Right atrium auricular region (tissue), 2 donors: ENCODE measurements around the gene LARP4. TPM values are rescaled to one million over a fixed set of nuclear protein-coding genes. Genes with fewer than 3 reads are reported as not detected.
"Not testable (repeated sequence)": the region's sequence is repeated elsewhere in the genome, so short reads cannot be mapped to it uniquely, and the experiment has no call there.

ENCODE experiments used
- DNase-seq: peaks from one replicate; pipeline ENCODE4 v3.0.0-alpha.2; 2019; ENCODE audit warnings: low spot score
- H3K27ac ChIP-seq, 2 donors: fragments of 200-600 bp; sonication (generic); 1 replicate in 1 of 2; 2 replicates in 1 of 2; pipeline ENCODE4 v1.5.1; 2016 to 2019
- H3K27me3 ChIP-seq, 2 donors: fragments of 200-600 bp; sonication (generic); one replicate each; pipeline versions ENCODE4 v1.5.1 to v1.6.0; 2017 to 2019
- H3K36me3 ChIP-seq: fragments of 200-600 bp; sonication (generic); one replicate; pipeline ENCODE4 v1.5.1; 2016
- H3K4me1 ChIP-seq, 2 donors: fragments of 200-600 bp; sonication (generic); one replicate each; pipeline versions ENCODE4 v1.5.1 to v1.6.0; 2017 to 2019
- H3K4me3 ChIP-seq, 2 donors: fragments of 200-600 bp; sonication (generic); 1 replicate in 1 of 2; 2 replicates in 1 of 2; pipeline ENCODE4 v1.5.1; 2017 to 2019; ENCODE audit warnings: mild to moderate bottlenecking in 1 of 2, moderate library complexity in 1 of 2
- H3K9me3 ChIP-seq, 2 donors: fragments of 200-600 bp; sonication (generic); one replicate each; pipeline ENCODE4 v1.5.1; 2019
- CTCF ChIP-seq, 2 donors: fragments of 200-600 bp; sonication (generic); IDR thresholded peaks; one replicate each; pipeline ENCODE4 v1.5.1; 2019; ENCODE audit warnings: antibody characterized with exemption in 2 of 2
- total RNA-seq, 2 donors: library from RNA; depleted of rRNA; stranded (reverse); fragments of >200 nt; gene quantifications; one replicate each; pipeline ENCODE4 v1.1.0, GENCODE V29; 2016

LARP4 gene
- total RNA-seq, 2 donors from 2014 or later, result 42.9 to 43.0 TPM

- no peak for DNase-seq
- H3K4me1 ChIP-seq, result peaks cover 0 to 16% of the 10 kb centered on the region in 2 donors
- no peak for TF ChIP-seq CTCF (IDR thresholded peaks at IDR 0.05)
- H3K36me3 ChIP-seq, result no peaks in the 10 kb centered on the region
- H3K4me3 ChIP-seq, result peak overlapping the region; percentile 69 to 80
- peak overlapping the region; percentile 92 to 97 for H3K27ac ChIP-seq
- no peaks in the 10 kb centered on the region for H3K9me3 ChIP-seq
- no peaks in the 10 kb centered on the region for H3K27me3 ChIP-seq
Measured at GRCh38 chr12:50403001-50403440, 2.3 kb downstream of the LARP4 start.

GRCh38 chr12:50404307-50404706 is 3.6 kb downstream of the LARP4 start:
- Histone ChIP-seq H3K27ac (no peak overlapping the region), H3K4me1 (peaks cover 0 to 16% of the 10 kb centered on the region in 2 donors)

GRCh38 chr12:50411051-50411660 is 10.5 kb downstream of the LARP4 start:
- Histone ChIP-seq H3K36me3 (no peaks in the 10 kb centered on the region), H3K4me1 (peaks cover 0 to under 1% of the 10 kb centered on the region in 2 donors), H3K4me3 (no peak overlapping the region), H3K9me3 (no peaks in the 10 kb centered on the region), H3K27ac (no peak overlapping the region), H3K27me3 (no peaks in the 10 kb centered on the region)
- no peak for DNase-seq
- TF ChIP-seq CTCF (IDR thresholded peaks at IDR 0.05), result no peak

More at GRCh38 chr12:50404307-50404706, 3.6 kb downstream of the LARP4 start:
- Histone ChIP-seq H3K27me3 (no peaks in the 10 kb centered on the region), H3K36me3 (no peaks in the 10 kb centered on the region), H3K4me3 (no peak overlapping the region), H3K9me3 (no peaks in the 10 kb centered on the region)
- TF ChIP-seq CTCF (IDR thresholded peaks at IDR 0.05), result no peak
- DNase-seq, result no peak

GRCh38 chr12:50415899-50416479 is 15.3 kb downstream of the LARP4 start:
- Histone ChIP-seq H3K36me3 (no peaks in the 10 kb centered on the region), H3K27ac (no peak overlapping the region), H3K4me1 (peaks cover 0 to 4% of the 10 kb centered on the region in 2 donors), H3K27me3 (no peaks in the 10 kb centered on the region), H3K4me3 (no peak overlapping the region), H3K9me3 (no peaks in the 10 kb centered on the region)
- DNase-seq, result no peak
- TF ChIP-seq CTCF (IDR thresholded peaks at IDR 0.05), result no peak

- no peaks in the 10 kb centered on the region for H3K36me3 ChIP-seq
- no peaks in the 10 kb centered on the region for H3K27me3 ChIP-seq
- TF ChIP-seq CTCF (IDR thresholded peaks at IDR 0.05), result no peak
- peaks cover 0 to 4% of the 10 kb centered on the region in 2 donors for H3K4me1 ChIP-seq
- no peak overlapping the region for H3K4me3 ChIP-seq
- no peaks in the 10 kb centered on the region for H3K9me3 ChIP-seq
- DNase-seq, result no peak
- H3K27ac ChIP-seq, result no peak overlapping the region
Measured at GRCh38 chr12:50419112-50419909, 18.6 kb downstream of the LARP4 start.

- H3K9me3 ChIP-seq, H3K27me3 ChIP-seq, H3K4me1 ChIP-seq, H3K36me3 ChIP-seq, DNase-seq, H3K4me3 ChIP-seq, H3K27ac ChIP-seq: not testable (repeated sequence)
Measured at GRCh38 chr12:50422855-50423254, 22.2 kb downstream of the LARP4 start.

- H3K4me1 ChIP-seq, H3K27ac ChIP-seq, H3K27me3 ChIP-seq, H3K4me3 ChIP-seq, H3K36me3 ChIP-seq, DNase-seq, H3K9me3 ChIP-seq: not testable (repeated sequence)
Measured at GRCh38 chr12:50423342-50423741, 22.7 kb downstream of the LARP4 start.
